Myocyte (in vitro differentiated cells): ENCODE measurements around the gene LYPD4. TPM values are rescaled to one million over a fixed set of nuclear protein-coding genes. Genes with fewer than 3 reads are reported as not detected.
"Not testable (repeated sequence)": the region's sequence is repeated elsewhere in the genome, so short reads cannot be mapped to it uniquely, and the experiment has no call there.

Experiments
- DNase-seq: peaks from one replicate; pipeline ENCODE4 v3.0.0-alpha.2; 2012; ENCODE audit warnings: low read depth
- total RNA-seq: library from RNA; depleted of rRNA; stranded (reverse); fragments of >200 nt; gene quantifications from 2 replicates; pipeline ENCODE4 v1.2.3, GENCODE V29; 2014

Gene LYPD4
- total RNA-seq, 1 donor from 2014 or later = not detected

DNA sequence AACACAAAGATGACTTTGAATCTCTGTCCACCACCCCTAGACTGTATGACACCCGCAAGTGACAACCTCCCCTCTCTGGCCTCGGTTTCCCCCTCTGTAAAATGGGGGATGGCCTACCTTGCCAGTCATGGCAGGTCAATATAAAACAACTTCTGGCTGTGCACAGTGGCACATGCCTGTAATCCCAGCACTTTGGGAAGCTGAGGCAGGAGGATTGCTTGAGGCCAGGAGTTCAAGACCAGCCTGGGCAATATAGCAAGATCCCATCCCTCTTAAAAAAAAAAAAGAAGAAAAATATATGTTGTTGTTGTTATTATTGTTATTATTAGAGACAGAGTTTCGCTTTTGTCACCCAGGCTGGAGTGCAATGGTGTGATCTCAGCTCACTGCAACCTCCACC lies 31.5 kb upstream of the LYPD4 start:
- not testable (repeated sequence) for DNase-seq

DNA sequence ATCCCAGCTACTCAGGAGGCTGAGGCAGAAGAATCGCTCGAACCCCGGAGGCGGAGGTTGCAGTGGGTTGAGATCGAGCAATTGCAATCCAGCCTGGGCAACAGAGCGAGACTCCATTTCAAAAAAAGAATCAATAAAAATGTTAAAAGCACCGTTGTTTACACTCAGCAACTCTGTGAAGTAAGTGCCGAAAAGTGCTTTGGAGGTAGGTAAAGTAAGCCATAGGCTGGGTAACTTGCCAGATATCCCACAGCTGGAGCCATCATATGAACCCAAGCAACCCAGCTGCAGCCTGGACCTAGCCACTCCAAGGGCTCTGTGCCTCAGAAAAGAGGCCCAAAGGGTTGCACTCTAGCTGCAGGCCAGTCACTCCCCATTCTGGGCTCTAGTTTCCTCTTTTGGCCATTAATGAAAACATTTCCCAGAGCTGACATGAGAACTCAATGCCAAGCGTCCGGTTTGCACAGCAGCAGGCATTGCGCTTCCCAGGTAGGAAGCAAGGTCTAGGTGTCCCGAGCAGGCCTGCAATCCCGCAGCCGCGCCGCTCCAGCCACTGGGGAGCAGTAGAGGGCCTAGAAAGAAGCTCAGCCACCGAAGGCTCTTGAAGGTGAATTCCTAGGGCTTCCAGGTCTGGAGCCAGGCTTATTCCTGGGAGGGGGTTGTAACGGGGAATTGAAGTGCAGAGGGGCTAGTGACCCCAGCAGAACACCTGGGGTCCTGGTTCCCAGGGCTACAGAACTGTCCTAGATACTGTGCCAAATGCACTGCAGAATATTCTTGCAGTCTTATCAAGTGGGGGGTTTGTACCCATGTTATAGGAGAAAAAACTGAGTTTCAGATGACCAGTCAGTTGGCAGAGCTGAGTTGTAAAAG lies 28.5 kb upstream of the LYPD4 start:
- peak; percentile 40 for DNase-seq

DNA sequence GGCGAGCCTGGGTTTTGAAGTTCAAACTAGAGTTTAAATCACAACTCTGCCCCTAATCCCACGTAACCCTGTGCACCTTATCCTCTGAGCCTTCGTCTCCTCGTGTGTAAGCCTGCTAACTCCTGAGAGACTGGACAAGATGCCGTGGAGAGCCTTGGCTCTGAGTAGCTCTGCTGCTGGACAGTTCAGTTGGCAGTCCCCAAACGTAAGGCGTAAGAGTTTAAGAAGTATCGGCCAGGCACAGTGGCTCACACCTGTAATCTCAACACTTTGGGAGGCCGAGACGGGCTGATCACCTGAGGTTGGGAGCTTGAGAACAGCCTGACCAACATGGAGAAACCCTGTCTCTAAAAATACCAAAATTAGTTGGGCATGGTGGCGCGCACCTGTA lies 27.9 kb upstream of the LYPD4 start:
- no peak for DNase-seq

DNA sequence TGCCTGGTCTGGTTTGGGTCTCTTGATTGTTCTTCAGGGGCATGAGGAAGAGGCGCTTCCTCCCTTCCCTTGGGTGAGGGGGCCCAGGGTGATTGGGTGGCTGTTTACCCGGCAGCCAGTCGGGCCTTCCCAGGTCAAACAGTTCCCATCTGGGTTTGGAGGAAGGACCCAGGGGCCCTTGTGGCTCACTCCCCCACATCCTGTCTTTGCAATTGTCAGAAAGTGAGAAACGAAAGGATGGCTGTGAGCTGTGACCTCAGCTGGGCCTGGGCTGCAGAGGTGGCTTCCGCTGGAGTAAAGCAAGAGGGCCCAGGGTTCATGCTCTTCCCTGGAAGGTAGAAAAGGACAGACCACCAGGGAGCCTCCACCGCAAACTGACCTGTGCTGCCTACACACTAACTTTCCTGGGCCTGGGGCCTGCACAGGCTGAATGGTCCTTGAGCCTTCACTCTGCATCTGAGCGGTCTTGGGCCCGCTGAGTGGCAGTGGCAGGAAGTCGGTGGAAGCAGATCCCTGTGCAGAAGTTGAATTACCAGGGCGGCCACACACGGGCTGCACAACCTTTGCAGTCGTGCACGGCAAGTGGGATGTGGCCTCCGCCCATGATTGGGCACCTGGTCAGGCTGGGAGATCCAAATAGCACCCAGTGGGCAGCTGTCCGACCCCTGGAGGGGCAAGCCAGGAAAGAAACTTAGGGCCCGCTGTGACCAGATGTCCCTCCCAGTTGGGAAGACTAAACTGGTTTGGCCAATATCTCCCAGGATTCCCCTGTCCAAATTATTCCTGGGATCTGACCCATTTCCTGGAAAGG lies 27.3 kb upstream of the LYPD4 start:
- no peak for DNase-seq

GRCh38 chr19:41870401-41870873 lies 26.0 kb upstream of the LYPD4 start:
- DNase-seq = no peak

DNA sequence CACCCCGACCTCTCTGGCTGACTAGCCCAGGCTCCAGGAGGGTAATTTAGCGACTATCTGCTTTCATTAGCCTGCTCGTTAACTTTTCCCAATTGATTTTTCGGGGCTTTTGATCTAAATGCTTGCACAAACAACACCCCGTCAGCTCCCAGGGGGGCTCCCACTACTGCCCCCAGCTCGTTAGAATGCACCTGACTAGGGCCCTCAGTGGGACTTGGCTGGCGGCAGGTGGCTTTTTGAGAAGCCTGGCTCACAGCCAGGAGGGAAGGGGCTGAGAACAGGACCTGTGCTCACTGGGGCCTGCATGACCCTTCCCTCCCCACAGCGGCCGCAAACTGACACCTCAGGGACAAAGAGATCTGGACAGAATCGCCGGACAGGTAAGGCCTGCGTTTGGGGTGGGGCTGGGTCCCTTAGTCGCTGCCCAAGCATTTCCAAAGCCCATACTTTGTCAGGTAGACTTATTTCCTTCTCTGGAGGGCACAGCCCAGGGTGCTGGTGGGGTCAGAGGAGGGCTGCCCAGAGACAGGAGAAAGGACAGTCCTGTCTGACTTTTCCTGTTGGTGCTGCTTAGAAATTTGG lies 25.0 kb upstream of the LYPD4 start:
- no peak for DNase-seq

DNA sequence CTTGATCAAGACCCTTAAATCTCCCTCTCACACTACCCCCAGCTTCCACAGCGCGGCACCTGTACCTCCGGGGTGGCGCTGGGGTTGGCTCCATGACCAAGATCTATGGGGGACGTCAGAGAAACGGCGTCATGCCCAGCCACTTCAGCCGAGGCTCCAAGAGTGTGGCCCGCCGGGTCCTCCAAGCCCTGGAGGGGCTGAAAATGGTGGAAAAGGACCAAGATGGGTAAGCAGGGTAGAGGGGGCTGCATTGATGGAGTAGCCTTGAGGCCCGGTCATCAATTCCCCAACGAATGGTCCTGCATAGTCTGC lies 24.5 kb upstream of the LYPD4 start:
- DNase-seq = no peak

DNA sequence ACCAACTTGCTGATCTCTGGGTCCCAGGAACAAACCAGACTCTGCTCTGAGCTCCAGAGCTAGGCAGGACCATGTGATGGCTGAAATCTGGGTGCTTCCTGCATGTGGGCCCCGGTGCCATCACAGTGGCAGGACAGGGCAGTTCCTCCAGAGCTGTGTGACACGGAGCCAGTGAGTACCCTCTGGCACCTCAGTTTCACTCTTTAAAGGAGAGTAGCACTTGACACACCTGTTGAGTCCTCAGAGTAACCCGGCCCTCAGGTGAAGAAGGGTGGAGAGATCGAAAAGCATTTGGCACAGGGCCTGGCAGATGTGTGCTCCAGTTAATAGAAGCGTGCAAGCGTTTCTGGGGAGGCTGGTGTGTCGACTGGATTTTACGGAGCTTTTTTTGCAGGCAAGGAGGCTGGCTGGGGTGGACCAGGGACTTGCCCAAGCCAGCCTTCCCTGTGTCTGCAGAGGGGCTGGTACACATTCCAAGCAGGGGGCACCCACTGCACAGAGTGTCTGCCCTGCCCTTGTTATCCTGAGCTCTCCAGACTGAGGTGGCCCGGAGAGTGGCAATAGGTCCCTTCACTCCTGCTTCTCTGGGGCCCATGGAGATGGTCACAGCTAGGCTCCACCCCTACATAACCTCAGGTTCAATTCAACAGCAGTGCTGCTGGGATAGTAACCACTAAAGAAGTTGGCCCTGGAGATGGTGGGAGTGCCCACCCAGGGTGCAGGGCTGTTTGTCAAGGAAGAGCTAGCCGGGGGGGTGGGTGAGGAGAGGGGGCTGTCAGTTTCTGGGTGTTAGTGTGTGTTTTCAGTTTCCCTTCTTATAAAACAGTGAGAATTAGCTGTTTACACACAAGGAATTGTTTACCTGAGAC lies 23.9 kb upstream of the LYPD4 start:
- DNase-seq = no peak

DNA sequence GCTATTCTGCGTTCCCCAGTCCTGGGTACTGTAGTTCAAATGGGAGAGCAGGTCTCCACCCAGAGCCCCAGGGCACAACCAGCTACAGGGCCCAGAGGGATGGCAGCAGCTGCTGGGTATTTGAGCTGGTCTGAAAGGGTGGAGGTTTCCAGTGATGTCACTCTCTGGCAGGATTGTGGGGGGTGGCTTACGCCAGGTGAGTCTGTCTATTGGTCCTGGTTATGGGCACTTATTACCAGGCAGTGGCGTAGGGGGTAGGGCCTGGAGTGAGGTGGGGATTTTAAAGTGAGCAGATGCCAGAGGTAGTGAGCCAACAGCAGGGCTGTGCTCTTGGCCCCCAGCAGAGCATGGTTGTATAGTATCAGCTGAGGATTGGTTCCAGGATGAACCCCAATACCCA lies 21.8 kb upstream of the LYPD4 start:
- peak; percentile 45 for DNase-seq

DNA sequence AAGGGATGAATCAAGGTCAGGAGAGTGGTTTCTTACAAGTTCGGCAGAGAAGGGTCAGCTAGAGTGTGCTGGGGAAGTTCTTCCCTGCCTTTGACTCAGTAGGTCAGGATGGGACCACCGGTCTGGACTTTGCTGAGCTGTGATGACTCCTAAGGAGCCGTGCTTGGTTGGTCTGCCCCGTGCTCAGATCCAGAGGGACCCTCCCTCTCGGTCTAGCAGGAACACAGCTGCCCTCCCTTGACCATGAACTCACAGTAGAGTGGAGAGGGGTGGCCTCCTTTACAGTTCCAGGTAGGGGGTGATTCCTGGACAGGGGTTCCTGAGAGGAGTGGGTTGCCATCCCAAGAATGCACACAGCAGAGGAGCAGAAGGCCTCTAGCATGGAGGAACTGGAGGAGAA lies 19.9 kb upstream of the LYPD4 start:
- DNase-seq = no peak

DNA sequence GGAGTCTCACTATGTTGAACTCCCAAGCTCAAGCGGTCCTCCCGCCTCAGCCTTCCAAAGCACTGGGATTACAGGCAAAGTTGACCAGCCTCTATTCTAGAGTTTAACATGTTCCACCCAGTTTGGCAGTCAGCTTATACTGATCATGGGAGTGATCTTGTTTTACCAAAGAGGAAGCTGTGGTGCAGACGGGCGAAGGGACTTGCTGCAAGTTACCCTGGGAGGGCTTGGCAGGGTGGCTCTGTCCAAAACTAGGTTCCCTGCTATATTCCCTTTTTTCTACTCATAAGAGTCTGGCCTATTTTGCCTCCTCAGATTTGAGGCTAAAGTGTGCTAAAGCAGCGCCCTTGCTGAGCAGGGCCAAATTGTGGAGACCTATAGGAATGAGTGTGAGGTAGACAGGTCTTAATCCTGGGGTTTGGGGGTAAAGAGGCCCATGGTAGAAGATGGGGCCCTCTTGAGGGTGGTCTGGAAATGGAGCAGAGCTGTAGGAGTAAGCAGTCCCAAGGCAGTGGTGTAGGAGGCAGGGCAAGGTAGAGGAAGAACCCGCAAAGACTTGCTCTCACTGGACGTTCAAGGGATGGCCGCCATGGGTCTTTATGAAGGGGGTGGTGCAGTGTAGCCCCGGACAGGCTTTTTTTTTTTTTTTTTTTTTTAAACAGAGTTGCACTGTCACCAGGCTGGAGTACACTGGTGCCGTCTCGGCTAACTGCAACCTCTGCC lies 18.9 kb upstream of the LYPD4 start:
- DNase-seq = no peak

DNA sequence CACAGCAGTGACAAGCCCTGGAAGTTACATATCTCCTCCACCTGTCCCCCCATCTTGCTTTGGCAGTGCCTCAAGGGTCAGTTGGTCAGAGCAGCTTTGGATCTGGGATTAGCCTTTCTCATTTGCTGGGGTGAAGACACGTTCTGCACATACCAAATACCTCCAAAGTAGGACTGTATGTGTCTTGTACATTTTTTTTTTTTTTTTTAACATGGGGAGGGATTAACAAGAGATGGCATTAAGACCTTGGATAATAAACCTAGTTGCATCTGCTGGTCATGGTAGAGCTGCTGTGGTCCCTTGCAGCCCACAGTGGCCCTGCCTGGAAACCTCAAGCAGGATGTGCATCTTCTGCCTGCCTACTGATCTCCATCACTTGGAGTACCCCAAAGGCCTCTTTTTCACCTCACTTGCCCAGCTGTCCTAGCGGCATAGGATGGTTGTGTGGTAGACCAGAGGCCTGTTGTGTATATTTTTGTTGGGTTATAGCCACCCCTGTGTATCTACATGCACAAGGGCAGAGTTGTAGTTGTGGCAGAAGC lies 18.0 kb upstream of the LYPD4 start:
- no peak for DNase-seq

GRCh38 chr19:41861846-41862245 lies 17.4 kb upstream of the LYPD4 start:
- no peak for DNase-seq

DNA sequence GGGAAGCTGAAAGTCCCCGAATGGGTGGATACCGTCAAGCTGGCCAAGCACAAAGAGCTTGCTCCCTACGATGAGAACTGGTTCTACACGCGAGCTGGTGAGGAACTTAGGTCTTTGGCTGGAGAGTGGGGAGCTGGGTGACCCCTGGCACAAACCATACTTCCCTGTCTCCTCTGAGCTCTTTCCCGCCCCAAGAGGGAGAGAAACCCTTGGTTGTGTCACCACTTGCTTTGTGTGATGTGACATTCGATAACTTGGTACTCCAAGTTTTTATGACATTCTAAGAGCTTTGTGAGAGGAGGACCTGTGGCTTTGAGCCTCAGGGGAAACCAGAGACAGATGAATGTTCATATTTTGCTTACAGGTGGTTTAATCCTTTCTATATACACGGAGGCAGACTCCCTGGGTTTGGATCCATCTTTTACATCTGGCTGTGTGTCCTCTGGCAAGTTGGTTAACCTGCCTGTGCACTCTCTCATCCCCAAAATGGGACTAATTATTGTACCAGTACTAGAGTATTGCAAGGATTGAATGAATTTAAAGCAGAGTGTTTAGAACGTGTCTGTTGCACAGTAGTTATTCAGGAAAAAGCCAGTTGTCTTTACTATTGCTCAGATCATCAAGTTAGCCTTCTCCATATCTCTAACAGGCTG lies 16.8 kb upstream of the LYPD4 start:
- no peak for DNase-seq

- DNase-seq = no peak
These were observed 16.1 kb upstream of the LYPD4 start for GRCh38 chr19:41860419-41861115.

- peak; percentile 99 for DNase-seq
These were observed 15.3 kb upstream of the LYPD4 start, which contains the start of gene RPS19 for GRCh38 chr19:41859618-41860418. RPS19 (plus strand) TSS chr19:41860255; CDS start chr19:41860775, 520 bp downstream.

GRCh38 chr19:41859213-41859617 lies 14.7 kb upstream of the LYPD4 start:
- DNase-seq = no peak

DNA sequence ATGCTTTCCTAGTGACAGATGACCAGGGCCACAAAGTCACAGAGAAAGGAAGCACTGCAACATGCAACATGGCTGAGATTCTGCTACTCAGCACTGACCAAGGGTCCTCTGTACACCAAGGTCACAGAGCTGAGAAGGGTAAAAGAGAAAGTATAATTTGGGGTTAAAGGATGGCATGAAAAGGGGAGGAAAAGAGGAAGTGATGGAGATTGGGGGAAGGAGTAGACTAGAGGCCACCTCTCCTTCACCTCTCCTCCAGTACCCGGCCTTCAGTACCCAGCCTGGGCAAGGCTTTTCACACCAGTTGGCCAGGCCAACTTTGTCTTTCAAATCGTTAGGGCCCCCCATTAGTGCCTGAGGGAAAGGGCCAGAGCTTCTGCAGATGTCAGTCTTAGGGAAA lies 9.3 kb upstream of the LYPD4 start:
- no peak for DNase-seq
